H1 (cell line): Measurements from ENCODE around the gene LRCH3. TPM values are rescaled to one million over a fixed set of nuclear protein-coding genes. Genes with fewer than 3 reads are reported as not detected.

ENCODE experiments used
- ASH2L ChIP-seq: fragments of 200-600, 300-600 bp; sonication (generic); IDR thresholded peaks from one replicate; pipeline ENCODE4 v1.7.1; 2017; ENCODE audit warnings: low read length
- ATF2 ChIP-seq: IDR thresholded peaks from 2 replicates; pipeline ENCODE4 v1.6.1; 2012; ENCODE audit warnings: low read length, inconsistent platforms
- CBX5 ChIP-seq: fragments of 300-800, 300-1000 bp; sonication (generic); IDR thresholded peaks from 2 replicates; pipeline ENCODE4 v1.7.1; 2016; ENCODE audit warnings: antibody characterized with exemption, low read length, low read depth
- CTBP2 ChIP-seq: IDR thresholded peaks from 2 replicates; pipeline ENCODE4 v1.7.0; 2011; ENCODE audit warnings: borderline replicate concordance, mild to moderate bottlenecking, moderate library complexity, mixed read lengths, low read length; ENCODE audit not compliant: insufficient read depth, insufficient read length
- EP300 ChIP-seq, 2 experiments: IDR thresholded peaks; 1 replicate in 1 of 2; 2 replicates in 1 of 2; pipeline ENCODE4 v1.6.1; 2011 to 2012; ENCODE audit warnings: low read depth in 2 of 2, low read length in 2 of 2, mild to moderate bottlenecking in 2 of 2, borderline replicate concordance in 1 of 2, inconsistent platforms in 1 of 2, moderate library complexity in 1 of 2
- EZH2 ChIP-seq: fragments of 200-600 bp; sonication (generic); IDR thresholded peaks from 2 replicates; pipeline ENCODE4 v1.7.1; 2012; ENCODE audit warnings: low read depth, mild to moderate bottlenecking, moderate library complexity, low read length, inconsistent platforms; ENCODE audit not compliant: severe bottlenecking
- HDAC2 ChIP-seq, 2 experiments: fragments of 300-600 bp in 1 of 2; sonication (generic) in 1 of 2; IDR thresholded peaks; 2 replicates each; pipeline ENCODE4 v1.6.1; 2011 to 2012; ENCODE audit warnings: low read depth in 2 of 2, low read length in 2 of 2, mild to moderate bottlenecking in 2 of 2, moderate library complexity in 2 of 2, borderline replicate concordance in 1 of 2, inconsistent platforms in 1 of 2
- JUND ChIP-seq: IDR thresholded peaks from 2 replicates; pipeline ENCODE4 v1.6.1; 2011; ENCODE audit warnings: mild to moderate bottlenecking, improper control_type of control experiment, low read length
- KDM1A ChIP-seq: fragments of 200-600, 300-600 bp; sonication (generic); IDR thresholded peaks from 2 replicates; pipeline ENCODE4 v1.7.1; 2016; ENCODE audit warnings: mild to moderate bottlenecking, low read length, borderline replicate concordance
- POLR2A ChIP-seq, 2 experiments: IDR thresholded peaks; 1 replicate in 1 of 2; 2 replicates in 1 of 2; pipeline ENCODE4 v1.6.1; 2011; ENCODE audit warnings: low read depth in 2 of 2, low read length in 2 of 2, mild to moderate bottlenecking in 2 of 2; ENCODE audit errors: control extremely low read depth in 1 of 2
- POU5F1 ChIP-seq: IDR thresholded peaks from 2 replicates; pipeline ENCODE4 v1.6.1; 2011; ENCODE audit warnings: low read depth, mild to moderate bottlenecking, low read length, moderate library complexity
- RAD21 ChIP-seq, 2 experiments: IDR thresholded peaks in 1 of 2; conservative IDR thresholded peaks in 1 of 2; 2 replicates each; pipeline ENCODE4 v1.6.1; 2011; ENCODE audit warnings: low read depth in 2 of 2, low read length in 2 of 2, improper control_type of control experiment in 1 of 2, inconsistent platforms in 1 of 2, mild to moderate bottlenecking in 1 of 2, moderate library complexity in 1 of 2
- SIRT6 ChIP-seq: IDR thresholded peaks from one replicate; pipeline ENCODE4 v1.7.1; 2012; ENCODE audit warnings: low read length, inconsistent platforms
- SP2 ChIP-seq: IDR thresholded peaks from 2 replicates; pipeline ENCODE4 v1.6.1; 2012; ENCODE audit warnings: mild to moderate bottlenecking, low read length, inconsistent platforms
- TBP ChIP-seq: IDR thresholded peaks from 2 replicates; pipeline ENCODE4 v1.6.1; 2011; ENCODE audit warnings: low read depth, low read length, improper control_type of control experiment
- TCF12 ChIP-seq: IDR thresholded peaks from 2 replicates; pipeline ENCODE4 v1.6.1; 2011; ENCODE audit warnings: low read depth, mild to moderate bottlenecking, low read length
- YY1 ChIP-seq: IDR thresholded peaks from 2 replicates; pipeline ENCODE4 v1.6.1; 2011; ENCODE audit warnings: low read depth, mild to moderate bottlenecking, low read length
- polyA plus RNA-seq, 7 experiments: library from polyadenylated mRNA; depleted of rRNA in 3 of 7; stranded (reverse) in 5 of 7; unstranded in 2 of 7; fragments of >200 nt in 5 of 7; fragments of 200-250 nt in 2 of 7; gene quantifications; 1 replicate in 5 of 7; 2 replicates in 1 of 7; 4 replicates in 1 of 7; pipeline versions ENCODE4 v1.2.1 to v1.2.3, GENCODE V29; 2011 to 2013; ENCODE audit warnings: missing spikeins in 2 of 7, mixed read lengths in 2 of 7
- total RNA-seq: library from RNA; stranded (reverse); fragmentation: NEBNext Ultra II Directional; extraction: Animal tissue kit (Norgen Biotek cat#: 25700); gene quantifications from 2 replicates; pipeline ENCODE4 v1.2.1, GENCODE V29; 2021

The LRCH3 gene
- total and polyA plus RNA-seq, 2 of the 8 experiments (the other 6 are each of a cell fraction or from before 2014, with no cell fraction given), result 58.4 to 66.0 TPM

GRCh38 chr3:197854596-197855343 lies 63.7 kb downstream of the LRCH3 start (continued):
- TF ChIP-seq ATF2, result peak; percentile 76; the same call in 1 of the 2 replicates
- no peak for TF ChIP-seq CTBP2
- peak; percentile 80 for TF ChIP-seq JUND
- TF ChIP-seq YY1, result 0 out of 2 replicates have a peak, but pooled peaks have one; percentile 17
- no peak for TF ChIP-seq KDM1A
- TF ChIP-seq TCF12, result peak; percentile 84; the same call in 1 of the 2 replicates
- no peak for TF ChIP-seq EZH2
- TF ChIP-seq CBX5, result no peak
- peak; percentile 30 for TF ChIP-seq ASH2L
- TF ChIP-seq SP2, result no peak
- TF ChIP-seq HDAC2 (IDR thresholded peaks at IDR 0.05; ENCODE audit: borderline replicate concordance in 1 of 2, low read depth in 2 of 2, low read length in 2 of 2), result peak; percentile 66 to 89; a peak in 3 of 4 replicates
- peak; percentile 8; the same call in 1 of the 2 replicates for TF ChIP-seq POU5F1
- 0 out of 4 replicates have a peak, but pooled peaks of 1 of the 2 experiments have one; percentile 6 for TF ChIP-seq RAD21 (IDR thresholded peaks at IDR 0.05 in 1 of 2, conservative IDR thresholded peaks at IDR 0.05 in 1 of 2; ENCODE audit: low read depth in 2 of 2, low read length in 2 of 2)
- TF ChIP-seq EP300 (IDR thresholded peaks at IDR 0.05; ENCODE audit: borderline replicate concordance in 1 of 2, low read depth in 2 of 2, low read length in 2 of 2), result peak in 1 of 2 experiments; percentile 94; a peak in 2 of 3 replicates
- no peak for TF ChIP-seq SIRT6
- peak in 1 of 2 experiments; percentile 22; a peak in 1 of 3 replicates for TF ChIP-seq POLR2A (IDR thresholded peaks at IDR 0.05; ENCODE audit: control extremely low read depth in 1 of 2, low read depth in 2 of 2, low read length in 2 of 2)
- no peak for TF ChIP-seq TBP
